ENCODE data around the gene AGPS.

AGPS gene

GRCh38 chr2:177554365-177554764 is 161.8 kb downstream of the AGPS start:
- no peak for FAIRE-seq

- FAIRE-seq, result no peak
Observed at GRCh38 chr2:177556153-177556552, 163.6 kb downstream of the AGPS start.

DNA sequence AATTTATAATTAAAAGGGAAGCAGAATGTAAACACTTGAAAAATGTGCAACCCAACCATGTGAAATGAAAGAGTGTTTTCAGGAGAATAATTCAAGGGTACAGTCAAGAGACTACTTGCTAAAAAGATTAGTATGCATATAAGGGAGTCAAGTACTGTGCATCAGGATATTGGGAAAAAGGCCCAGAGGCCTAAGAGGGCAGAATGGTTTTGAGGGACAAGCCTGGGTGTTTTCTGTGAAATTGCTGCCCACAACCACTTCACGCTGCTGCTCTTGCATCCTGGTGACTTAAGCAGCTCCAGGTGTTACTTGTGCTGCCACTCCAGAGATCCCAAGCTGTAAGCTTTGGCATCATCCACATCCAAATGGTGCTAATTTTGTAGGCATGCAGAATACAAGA is 165.2 kb downstream of the AGPS start:
- FAIRE-seq, result no peak

DNA sequence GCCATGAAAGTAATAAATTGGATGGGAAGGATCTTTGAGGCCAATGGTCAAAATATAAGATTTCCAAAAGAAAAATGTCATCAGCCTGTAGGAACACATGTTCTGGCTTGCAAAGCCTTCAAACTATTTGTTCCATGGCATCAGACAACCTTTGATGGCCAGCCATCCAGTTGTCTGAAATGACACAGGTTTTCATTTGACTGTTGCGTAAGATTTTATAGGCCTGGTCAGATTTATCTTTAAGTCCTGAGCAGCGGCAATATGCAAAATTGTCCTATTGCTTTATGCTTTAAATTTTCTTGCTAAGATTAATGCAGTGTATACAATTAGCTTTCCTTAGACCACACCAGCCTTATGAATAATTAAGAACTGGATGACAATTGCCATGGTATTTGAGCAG is 167.1 kb downstream of the AGPS start:
- no peak for FAIRE-seq

- FAIRE-seq, result no peak
Observed at GRCh38 chr2:177568390-177568789, 175.8 kb downstream of the AGPS start.

DNA sequence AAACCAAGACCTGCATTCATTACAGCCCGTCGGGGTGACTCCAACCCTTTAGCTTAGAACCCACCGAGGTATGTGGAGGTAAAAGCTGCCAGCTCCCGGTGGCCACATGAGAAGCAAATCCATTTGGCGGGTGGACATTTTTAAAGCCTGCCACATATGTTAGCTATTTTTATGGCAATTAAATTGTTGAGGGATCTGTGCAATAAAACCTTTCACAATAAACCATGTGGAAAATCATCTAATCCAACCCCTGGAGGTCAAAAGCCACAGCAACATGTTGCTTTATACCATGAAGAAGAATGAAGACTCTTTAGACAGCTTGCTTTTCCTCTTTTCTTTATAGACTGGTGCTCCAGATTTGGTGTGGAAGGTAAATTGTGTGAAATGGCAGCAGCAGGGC is 176.3 kb downstream of the AGPS start:
- FAIRE-seq, result no peak

- no peak for FAIRE-seq
Observed at GRCh38 chr2:177572236-177572671, 179.7 kb downstream of the AGPS start.

DNA sequence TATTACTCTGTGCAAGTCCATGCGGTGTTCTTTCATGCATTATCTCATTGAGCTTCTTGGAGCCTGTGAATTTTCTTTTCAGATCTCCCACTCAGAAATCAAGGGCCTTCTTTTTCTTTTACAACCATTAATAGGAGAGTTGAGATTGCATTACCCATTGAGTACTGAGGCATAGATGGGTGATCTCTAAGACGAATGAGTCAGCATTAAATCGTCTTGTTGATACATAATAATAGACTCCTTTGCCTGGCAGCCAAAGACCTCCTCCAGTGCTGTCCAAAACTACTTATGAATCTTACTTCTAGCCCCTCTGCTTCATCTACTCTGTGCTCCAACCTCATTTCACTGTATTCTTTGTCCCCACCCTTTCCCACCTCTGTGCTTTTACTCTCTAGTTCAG is 180.5 kb downstream of the AGPS start:
- no peak for FAIRE-seq

- FAIRE-seq, result no peak
Observed at GRCh38 chr2:177574356-177574755, 181.8 kb downstream of the AGPS start.

DNA sequence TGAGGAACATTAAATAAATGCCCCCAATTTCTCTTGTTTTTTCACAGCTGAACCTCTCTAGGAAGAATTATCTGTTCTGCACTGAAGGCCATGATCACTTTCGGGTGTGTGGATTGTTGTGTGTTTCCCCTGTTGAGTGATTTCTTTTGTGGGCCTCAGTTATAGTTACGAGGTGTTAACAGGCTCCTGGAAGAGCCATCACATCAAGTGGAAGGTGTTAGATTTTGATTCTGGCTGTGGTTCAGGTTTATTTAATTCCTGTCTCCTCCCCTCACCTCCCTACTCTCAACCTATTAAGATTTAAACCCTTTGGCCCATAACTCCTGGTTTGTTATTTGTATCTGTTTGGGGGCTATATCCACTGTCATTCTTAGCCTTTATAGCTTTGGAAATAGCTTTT is 182.8 kb downstream of the AGPS start:
- no peak for FAIRE-seq

- no peak for FAIRE-seq
Observed at GRCh38 chr2:177577075-177577474, 184.5 kb downstream of the AGPS start.

- peak; percentile 15 for FAIRE-seq
Observed at GRCh38 chr2:177578454-177578853, 185.9 kb downstream of the AGPS start.

- FAIRE-seq, result no peak
Observed at GRCh38 chr2:177579486-177580036, 187.0 kb downstream of the AGPS start.

DNA sequence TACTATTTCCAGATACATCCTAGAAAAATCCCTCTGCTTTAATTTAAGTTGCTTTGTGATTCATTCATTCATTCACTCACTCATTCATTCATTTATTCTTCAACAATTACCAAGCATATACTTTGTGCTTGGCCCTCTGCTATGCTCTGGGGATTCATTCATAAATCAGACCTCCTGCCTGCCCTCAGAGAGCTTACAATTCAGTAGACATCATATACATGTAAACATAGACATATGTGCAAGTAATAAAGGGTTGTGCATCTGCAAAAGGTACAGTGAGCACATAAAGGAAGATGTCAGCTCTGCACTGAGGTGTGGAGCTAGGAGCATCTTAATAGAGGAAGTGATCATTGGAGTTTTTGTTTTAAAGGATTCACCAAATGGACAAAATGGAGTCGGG is 189.4 kb downstream of the AGPS start:
- FAIRE-seq, result no peak

DNA sequence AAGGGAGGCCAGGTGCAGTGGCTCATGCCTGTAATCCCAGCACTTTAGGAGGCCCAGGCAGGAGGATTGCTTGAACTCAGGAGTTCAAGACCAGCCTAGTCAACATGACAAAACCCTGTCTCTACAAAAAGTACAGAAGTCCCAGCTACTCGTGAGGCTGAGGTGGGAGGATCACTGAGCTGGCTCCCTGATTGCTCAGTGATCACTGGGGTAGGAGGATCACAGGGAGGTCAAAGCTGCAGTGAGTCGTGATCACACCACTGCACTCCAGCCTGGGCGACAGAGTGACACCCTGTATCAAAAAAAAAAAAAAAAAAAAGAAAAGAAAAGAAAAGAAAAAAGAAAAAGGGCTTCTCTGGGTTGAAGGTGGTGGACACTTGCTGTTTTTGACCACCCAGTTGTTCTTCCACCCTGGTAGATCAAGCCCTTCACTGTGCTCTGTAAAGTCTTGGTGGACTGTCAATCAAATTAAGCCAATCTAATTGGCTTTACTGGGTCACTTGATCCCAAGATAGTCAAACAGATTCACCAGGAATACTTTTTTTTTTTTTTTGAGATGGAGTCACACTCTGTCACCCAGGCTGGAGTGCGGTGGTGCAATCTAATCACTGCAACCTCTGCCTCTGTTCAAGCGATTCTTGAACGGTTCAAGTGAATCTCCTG is 191.6 kb downstream of the AGPS start:
- FAIRE-seq, result no peak

- FAIRE-seq, result no peak
Observed at GRCh38 chr2:177585234-177585863, 192.8 kb downstream of the AGPS start.

DNA sequence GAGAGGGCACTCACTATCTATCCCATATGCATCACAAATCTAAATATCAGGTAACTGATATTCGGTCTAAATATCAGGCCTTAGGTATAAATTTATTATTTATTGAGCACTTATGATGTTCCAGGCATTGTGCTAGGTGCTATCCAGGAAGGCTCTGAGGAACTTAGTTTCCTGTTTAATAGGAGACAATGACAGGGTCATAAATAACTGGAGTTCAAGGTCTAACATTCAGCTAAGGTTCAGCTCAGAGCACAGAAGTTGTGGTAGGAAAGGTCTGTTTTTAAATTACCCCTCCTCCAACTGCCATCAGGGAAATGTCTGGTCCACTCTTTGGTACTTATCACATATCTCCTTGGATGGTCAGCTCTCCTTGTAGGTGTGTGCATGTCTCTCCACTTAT is 193.6 kb downstream of the AGPS start:
- no peak for FAIRE-seq

- FAIRE-seq, result no peak
Observed at GRCh38 chr2:177587371-177587770, 194.8 kb downstream of the AGPS start.

GRCh38 chr2:177588671-177589070 is 196.1 kb downstream of the AGPS start:
- no peak for FAIRE-seq

- no peak for FAIRE-seq
Observed at GRCh38 chr2:177589186-177589585, 196.6 kb downstream of the AGPS start.

DNA sequence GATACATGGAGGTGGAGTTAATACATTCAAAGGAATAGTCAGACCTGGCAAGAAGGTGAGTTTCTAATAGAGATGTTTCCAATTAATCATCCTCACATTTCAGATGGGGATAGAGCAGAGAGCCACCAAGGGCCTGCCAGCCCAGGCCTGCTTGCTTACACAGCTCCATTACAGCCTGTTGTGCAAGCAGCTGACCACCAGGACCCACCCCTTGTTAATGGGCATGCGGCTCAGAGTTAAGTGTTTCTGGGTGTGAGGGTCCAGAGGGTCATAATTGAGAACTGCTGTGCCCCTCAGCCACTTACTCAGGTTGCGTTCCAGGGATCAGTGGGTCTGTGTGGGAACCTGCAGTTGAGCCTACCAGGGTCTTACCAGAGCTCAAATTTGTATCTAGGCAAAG is 199.8 kb downstream of the AGPS start:
- FAIRE-seq, result no peak

GRCh38 chr2:177592945-177593344 is 200.4 kb downstream of the AGPS start:
- peak; percentile 83 for FAIRE-seq

- no peak for FAIRE-seq
Observed at GRCh38 chr2:177593402-177593801, 200.8 kb downstream of the AGPS start.
